Astrocyte (in vitro differentiated cells and primary cell): ENCODE data around the gene BMP8A.
"Not testable (repeated sequence)": the region's sequence is repeated elsewhere in the genome, so short reads cannot be mapped to it uniquely, and the experiment has no call there.

Experiments
- EZH2 ChIP-seq: IDR thresholded peaks from 2 replicates; pipeline ENCODE4 v1.6.1; 2012; ENCODE audit warnings: mild to moderate bottlenecking, low read length, inconsistent platforms; ENCODE audit not compliant: insufficient read depth
- TF ChIP-seq, protein P1 (sequence below): IDR thresholded peaks from 2 replicates; pipeline ENCODE4 v1.5.1; 2011; ENCODE audit warnings: low read depth, mild to moderate bottlenecking, inconsistent platforms, low read length, moderate library complexity; ENCODE audit not compliant: insufficient read depth

- TF ChIP-seq, protein P1, sequence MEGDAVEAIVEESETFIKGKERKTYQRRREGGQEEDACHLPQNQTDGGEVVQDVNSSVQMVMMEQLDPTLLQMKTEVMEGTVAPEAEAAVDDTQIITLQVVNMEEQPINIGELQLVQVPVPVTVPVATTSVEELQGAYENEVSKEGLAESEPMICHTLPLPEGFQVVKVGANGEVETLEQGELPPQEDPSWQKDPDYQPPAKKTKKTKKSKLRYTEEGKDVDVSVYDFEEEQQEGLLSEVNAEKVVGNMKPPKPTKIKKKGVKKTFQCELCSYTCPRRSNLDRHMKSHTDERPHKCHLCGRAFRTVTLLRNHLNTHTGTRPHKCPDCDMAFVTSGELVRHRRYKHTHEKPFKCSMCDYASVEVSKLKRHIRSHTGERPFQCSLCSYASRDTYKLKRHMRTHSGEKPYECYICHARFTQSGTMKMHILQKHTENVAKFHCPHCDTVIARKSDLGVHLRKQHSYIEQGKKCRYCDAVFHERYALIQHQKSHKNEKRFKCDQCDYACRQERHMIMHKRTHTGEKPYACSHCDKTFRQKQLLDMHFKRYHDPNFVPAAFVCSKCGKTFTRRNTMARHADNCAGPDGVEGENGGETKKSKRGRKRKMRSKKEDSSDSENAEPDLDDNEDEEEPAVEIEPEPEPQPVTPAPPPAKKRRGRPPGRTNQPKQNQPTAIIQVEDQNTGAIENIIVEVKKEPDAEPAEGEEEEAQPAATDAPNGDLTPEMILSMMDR = not testable (repeated sequence)
- TF ChIP-seq EZH2 = not testable (repeated sequence)
Observed at GRCh38 chr1:39504436-39504835, 13.0 kb downstream of the BMP8A start.
